T-cell (primary cell): ENCODE results near the gene EYA4. TPM values are rescaled to one million over a fixed set of nuclear protein-coding genes. Genes with fewer than 3 reads are reported as not detected.

Experiments
- ATAC-seq, 4 experiments: fragments of 200-7000 bp in 3 of 4; fragments of 150-1000 bp in 1 of 4; cut with Tn5 transposase; replicated peaks in 1 of 4; 1 replicate in 3 of 4; 2 replicates in 1 of 4; pipeline ENCODE4 v1.10.0; 2021; ENCODE audit warnings: moderate library complexity in 3 of 4, mild to moderate bottlenecking in 2 of 4, moderate number of reproducible peaks in 1 of 4
- CTCF ChIA-PET, 2 donors: fragments of 300-600 bp; sonication (Branson Sonifier 250); formaldehyde crosslinking; loops; one replicate each; lab custom pipeline; 2022; ENCODE audit warnings: antibody characterized with exemption in 2 of 2; lab: Charles Lee
- POLR2A ChIA-PET, 2 donors: fragments of 300-600 bp; sonication (Branson Sonifier 250); formaldehyde crosslinking; loops; one replicate each; lab custom pipeline; 2022; ENCODE audit warnings: antibody characterized with exemption in 2 of 2; lab: Charles Lee
- DNase-seq, 35 experiments: peaks; one replicate each; pipeline versions ENCODE4 v3.0.0 to v3.0.0-alpha.2; 2013 to 2023
- H3K27ac ChIP-seq: one replicate; pipeline ENCODE4 v1.5.1; 2013; ENCODE audit warnings: low read length
- H3K27me3 ChIP-seq, 2 experiments: replicated peaks in 1 of 2; 1 replicate in 1 of 2; 2 replicates in 1 of 2; pipeline versions ENCODE4 v1.6.1 to v1.7.0; 2013; ENCODE audit warnings: low read length in 1 of 2, mixed read lengths in 1 of 2; ENCODE audit not compliant: control insufficient read depth in 2 of 2, insufficient read depth in 2 of 2; ENCODE audit errors: extremely low read depth in 1 of 2
- H3K36me3 ChIP-seq, 2 donors: 1 replicate in 1 of 2; 2 replicates in 1 of 2; pipeline versions ENCODE4 v1.6.1 to v1.7.0; 2013; ENCODE audit warnings: low read length in 1 of 2; ENCODE audit not compliant: control insufficient read depth in 2 of 2, insufficient read depth in 1 of 2; ENCODE audit errors: extremely low read depth in 1 of 2
- H3K4me1 ChIP-seq, 2 experiments: 1 replicate in 1 of 2; 2 replicates in 1 of 2; pipeline versions ENCODE4 v1.6.1 to v1.7.0; 2013; ENCODE audit warnings: low read length in 2 of 2, mixed read lengths in 1 of 2; ENCODE audit not compliant: insufficient read depth in 2 of 2, control insufficient read depth in 1 of 2; ENCODE audit errors: extremely low read depth in 1 of 2
- H3K4me3 ChIP-seq, 2 donors: 1 replicate in 1 of 2; 2 replicates in 1 of 2; pipeline versions ENCODE4 v1.5.1 to v1.7.0; 2013; ENCODE audit warnings: mild to moderate bottlenecking in 2 of 2, low read length in 1 of 2, moderate library complexity in 1 of 2; ENCODE audit not compliant: control insufficient read depth in 1 of 2; ENCODE audit errors: extremely low read depth in 1 of 2
- H3K9me3 ChIP-seq: 2 replicates; pipeline ENCODE4 v1.7.0; 2013
- H3K27ac Mint-ChIP-seq, 2 donors: one replicate each; pipeline ENCODE4 v1.8.0; 2020 to 2021; ENCODE audit warnings: mild to moderate bottlenecking in 2 of 2, mixed read lengths in 2 of 2
- H3K27me3 Mint-ChIP-seq, 2 donors: one replicate each; pipeline ENCODE4 v1.8.0; 2021 to 2022; ENCODE audit warnings: mixed read lengths in 2 of 2
- H3K36me3 Mint-ChIP-seq: one replicate; pipeline ENCODE4 v1.8.0; 2021; ENCODE audit warnings: mixed read lengths
- H3K4me1 Mint-ChIP-seq, 3 donors: one replicate each; pipeline ENCODE4 v1.8.0; 2020 to 2022; ENCODE audit warnings: mixed read lengths in 3 of 3, mild to moderate bottlenecking in 1 of 3
- H3K4me3 Mint-ChIP-seq, 3 donors: one replicate each; pipeline ENCODE4 v1.8.0; 2020 to 2022; ENCODE audit warnings: mild to moderate bottlenecking in 3 of 3, mixed read lengths in 3 of 3, moderate library complexity in 3 of 3
- H3K9me3 Mint-ChIP-seq, 3 donors: one replicate each; pipeline ENCODE4 v1.8.0; 2020 to 2022; ENCODE audit warnings: mixed read lengths in 3 of 3
- WGBS: methylation state at CpG from one replicate; pipeline ENCODE4 v1.1.5; 2013; ENCODE audit warnings: missing lambda C conversion rate; ENCODE audit not compliant: insufficient coverage; 5-methylcytosine and 5-hydroxymethylcytosine counted together
- total RNA-seq, 35 experiments: library from RNA in 6 of 35; stranded (reverse) in 6 of 35; fragments of 120-200 nt in 1 of 35; gene quantifications; one replicate each; pipeline versions ENCODE4 v1.2.1 to v1.2.4 and lab custom pipeline; 2013 to 2026

Gene EYA4
- total RNA-seq, 5 donors from 2014 or later (not counting 1 experiment from before 2014, with no cell fraction given) = 0.22 TPM; not detected in 4

GRCh38 chr6:133547136-133547535 lies 306.0 kb downstream of the EYA4 start:
- Histone ChIP-seq H3K27ac (no peak overlapping the region), H3K4me3 (no peak overlapping the region), H3K9me3 (no peaks in the 10 kb centered on the region), H3K36me3 (no peaks in the 10 kb centered on the region), H3K4me1 (no peaks in the 10 kb centered on the region), H3K27me3 (no peaks in the 10 kb centered on the region)
- 83% methylated on average over 1 of the region's 1 CpG for WGBS
- ChIA-PET CTCF (no interaction called here), POLR2A (no interaction called here)
- ATAC-seq (no peak), DNase-seq (no peak)
- Mint-ChIP-seq H3K4me1 (no peaks in the 10 kb centered on the region), H3K4me3 (no peak overlapping the region), H3K9me3 (no peaks in the 10 kb centered on the region), H3K27me3 (peaks cover 9 to 14% of the 10 kb centered on the region in 2 donors), H3K36me3 (no peaks in the 10 kb centered on the region), H3K27ac (no peak overlapping the region)

- ChIA-PET CTCF (no interaction called here), POLR2A (no interaction called here)
- Mint-ChIP-seq H3K4me3 (no peak overlapping the region), H3K9me3 (no peaks in the 10 kb centered on the region), H3K4me1 (no peaks in the 10 kb centered on the region), H3K36me3 (no peaks in the 10 kb centered on the region), H3K27ac (no peak overlapping the region), H3K27me3 (peaks cover 1 to 8% of the 10 kb centered on the region in 2 donors)
- 83% methylated on average over 1 of the region's 4 CpGs for WGBS
- H3K9me3 ChIP-seq = no peaks in the 10 kb centered on the region
- no peaks in the 10 kb centered on the region for H3K4me1 ChIP-seq
- H3K36me3 ChIP-seq = no peaks in the 10 kb centered on the region
- no peak overlapping the region for H3K4me3 ChIP-seq
- no peaks in the 10 kb centered on the region for H3K27me3 ChIP-seq
- no peak overlapping the region for H3K27ac ChIP-seq
- ATAC-seq (no peak), DNase-seq (no peak)
These were observed 307.4 kb downstream of the EYA4 start for GRCh38 chr6:133548423-133549159.

GRCh38 chr6:133549371-133549801 lies 308.2 kb downstream of the EYA4 start:
- H3K4me1 Mint-ChIP-seq = no peaks in the 10 kb centered on the region
- CTCF ChIA-PET = no interaction called here
- WGBS = 63% methylated on average over 4 of the region's 4 CpGs
- no peaks in the 10 kb centered on the region for H3K9me3 Mint-ChIP-seq
- no peaks in the 10 kb centered on the region for H3K36me3 ChIP-seq
- DNase-seq (no peak), ATAC-seq (no peak)
- H3K36me3 Mint-ChIP-seq = no peaks in the 10 kb centered on the region
- H3K27me3 ChIP-seq = no peaks in the 10 kb centered on the region
- peaks cover 1 to 8% of the 10 kb centered on the region in 2 donors for H3K27me3 Mint-ChIP-seq
- no peak overlapping the region for H3K4me3 Mint-ChIP-seq
- H3K27ac Mint-ChIP-seq = no peak overlapping the region
- H3K4me1 ChIP-seq = no peaks in the 10 kb centered on the region
- H3K9me3 ChIP-seq = no peaks in the 10 kb centered on the region
- H3K4me3 ChIP-seq = no peak overlapping the region
- H3K27ac ChIP-seq = no peak overlapping the region
- POLR2A ChIA-PET = no interaction called here

DNA sequence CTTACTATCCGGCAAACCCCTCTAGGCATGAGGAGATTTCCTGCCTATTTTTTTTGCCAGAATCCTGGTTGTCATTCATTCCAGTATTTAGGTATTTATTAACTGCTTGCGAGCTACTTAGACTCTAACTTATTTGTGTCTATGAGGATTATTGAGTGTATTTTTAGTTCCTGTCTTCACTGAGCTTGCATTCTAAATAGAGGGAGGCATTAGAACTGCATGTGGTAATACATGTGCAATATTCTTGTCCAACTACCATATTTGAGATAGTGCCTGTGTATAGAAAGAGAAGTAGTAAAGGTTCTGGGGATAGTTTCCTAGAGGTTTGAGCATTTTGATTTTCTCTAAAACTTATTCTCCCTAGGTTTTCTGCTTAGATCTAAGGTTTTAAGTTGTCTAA lies 308.9 kb downstream of the EYA4 start:
- Mint-ChIP-seq H3K4me1 (no peaks in the 10 kb centered on the region), H3K27ac (no peak overlapping the region)

DNA sequence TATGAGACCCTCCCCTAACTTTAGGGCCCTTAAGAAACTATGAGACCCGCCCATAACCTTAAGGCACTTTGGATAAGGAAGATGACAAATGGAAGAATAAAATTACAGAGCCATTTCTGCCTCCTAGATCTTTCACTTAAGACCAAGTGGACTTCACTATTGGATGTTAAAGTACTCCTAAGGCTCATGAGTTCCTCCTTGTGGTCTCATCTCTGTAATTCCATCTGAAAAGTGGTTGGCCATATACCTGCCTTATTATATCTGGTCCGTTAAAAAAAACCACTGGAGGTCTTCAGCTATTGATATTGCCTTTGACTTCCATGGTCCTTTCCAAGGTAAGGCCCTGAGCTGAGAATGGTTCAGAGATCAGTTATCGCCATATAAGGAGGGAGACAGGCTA lies 310.3 kb downstream of the EYA4 start:
- H3K4me1 ChIP-seq = no peaks in the 10 kb centered on the region
- H3K4me3 ChIP-seq = no peak overlapping the region
- DNase-seq (no peak), ATAC-seq (no peak)
- H3K36me3 ChIP-seq = no peaks in the 10 kb centered on the region
- no peaks in the 10 kb centered on the region for H3K27me3 ChIP-seq
- H3K4me3 Mint-ChIP-seq = no peak overlapping the region
- CTCF ChIA-PET = interaction anchor here in 1 of 2 donors (1.7 kb wide), 1 partner anchor 1021 kb away, joined by 6 read pairs; no protein-coding TSS in a partner anchor
- no peak overlapping the region for H3K27ac ChIP-seq
- peaks cover 1 to 8% of the 10 kb centered on the region in 2 donors for H3K27me3 Mint-ChIP-seq
- H3K36me3 Mint-ChIP-seq = no peaks in the 10 kb centered on the region
- WGBS = 100% methylated on average over 1 of the region's 3 CpGs
- H3K27ac Mint-ChIP-seq = no peak overlapping the region
- H3K4me1 Mint-ChIP-seq = no peaks in the 10 kb centered on the region
- POLR2A ChIA-PET = no interaction called here
- no peaks in the 10 kb centered on the region for H3K9me3 ChIP-seq
- H3K9me3 Mint-ChIP-seq = no peaks in the 10 kb centered on the region

More for the DNA sequence above, 308.9 kb downstream of the EYA4 start:
- H3K36me3 ChIP-seq = no peaks in the 10 kb centered on the region
- no CpG with 5 or more reads among the region's 2 CpGs for WGBS
- H3K27me3 ChIP-seq = no peaks in the 10 kb centered on the region
- no peaks in the 10 kb centered on the region for H3K9me3 Mint-ChIP-seq
- no peaks in the 10 kb centered on the region for H3K9me3 ChIP-seq
- no peak overlapping the region for H3K4me3 ChIP-seq
- H3K4me3 Mint-ChIP-seq = no peak overlapping the region
- no peaks in the 10 kb centered on the region for H3K36me3 Mint-ChIP-seq
- ChIA-PET CTCF (no interaction called here), POLR2A (no interaction called here)
- no peak overlapping the region for H3K27ac ChIP-seq
- DNase-seq (no peak), ATAC-seq (no peak)
- peaks cover 1 to 8% of the 10 kb centered on the region in 2 donors for H3K27me3 Mint-ChIP-seq
- H3K4me1 ChIP-seq = no peaks in the 10 kb centered on the region

GRCh38 chr6:133551847-133552341 lies 310.7 kb downstream of the EYA4 start:
- Mint-ChIP-seq H3K36me3 (no peaks in the 10 kb centered on the region), H3K27ac (no peak overlapping the region), H3K9me3 (no peaks in the 10 kb centered on the region), H3K4me1 (no peaks in the 10 kb centered on the region), H3K27me3 (peaks cover 1 to 8% of the 10 kb centered on the region in 2 donors), H3K4me3 (no peak overlapping the region)
- no peak overlapping the region for H3K27ac ChIP-seq
- no peak overlapping the region for H3K4me3 ChIP-seq
- ChIA-PET POLR2A (no interaction called here), CTCF (interaction anchor here in 1 of 2 donors (0.9 to 1.7 kb wide), 3 partner anchors 881 to 1022 kb away, joined by 4 to 7 read pairs (median 6); no protein-coding TSS in a partner anchor)
- DNase-seq (no peak), ATAC-seq (no peak)
- H3K36me3 ChIP-seq = no peaks in the 10 kb centered on the region
- 63% methylated on average over 3 of the region's 6 CpGs for WGBS
- no peaks in the 10 kb centered on the region for H3K9me3 ChIP-seq
- H3K4me1 ChIP-seq = no peaks in the 10 kb centered on the region
- no peaks in the 10 kb centered on the region for H3K27me3 ChIP-seq
